OCI-LY7 (cell line): ENCODE data around the gene SSTR5. TPM values are rescaled to one million over a fixed set of nuclear protein-coding genes. Genes with fewer than 3 reads are reported as not detected.

Experiments
- BruUV-seq: library from RNA; stranded (reverse); fragments of 400-500 nt; replicated peaks from 2 replicates; lab custom pipeline; 2021; lab: Mats Ljungman, UMichigan
- CTCF ChIA-PET: fragments of 300-600 bp; sonication (Branson Sonifier 250); formaldehyde crosslinking; loops from one replicate; lab custom pipeline; 2022; ENCODE audit warnings: antibody characterized with exemption; ENCODE audit not compliant: unreplicated experiment; lab: Charles Lee
- POLR2A ChIA-PET: fragments of 300-600 bp; sonication (Branson Sonifier 250); formaldehyde crosslinking; loops from one replicate; lab custom pipeline; 2022; ENCODE audit warnings: antibody characterized with exemption; lab: Charles Lee
- DNase-seq: peaks from one replicate; pipeline ENCODE4 v3.0.0-alpha.2; 2015; ENCODE audit warnings: low spot score
- H2AFZ ChIP-seq: fragments of 200-600 bp; sonication (generic), shearing (Covaris generic); 2 replicates; pipeline ENCODE4 v1.6.1; 2014; ENCODE audit warnings: mild to moderate bottlenecking, antibody characterized with exemption, low read length, moderate library complexity
- H3K27ac ChIP-seq: fragments of 200-600 bp; sonication (generic); 2 replicates; pipeline ENCODE4 v1.5.1; 2014; ENCODE audit warnings: mixed run types, low read depth, mild to moderate bottlenecking, moderate library complexity, low read length, inconsistent platforms; ENCODE audit not compliant: poor library complexity, severe bottlenecking
- H3K36me3 ChIP-seq: fragments of 200-600 bp; sonication (generic); 2 replicates; pipeline ENCODE4 v1.6.1; 2014; ENCODE audit warnings: mild to moderate bottlenecking, antibody characterized with exemption, low read length, moderate library complexity, mixed read lengths; ENCODE audit not compliant: insufficient read depth
- H3K4me1 ChIP-seq: fragments of 200-600 bp; sonication (generic); 2 replicates; pipeline ENCODE4 v1.5.1; 2014; ENCODE audit warnings: mild to moderate bottlenecking, low read length; ENCODE audit not compliant: insufficient read depth, poor library complexity, severe bottlenecking
- H3K4me2 ChIP-seq: fragments of 200-600 bp; sonication (generic); 2 replicates; pipeline ENCODE4 v1.6.1; 2014; ENCODE audit warnings: mild to moderate bottlenecking, low read length
- H3K4me3 ChIP-seq: fragments of 200-600 bp; sonication (generic); 2 replicates; pipeline ENCODE4 v1.5.1; 2014; ENCODE audit warnings: mild to moderate bottlenecking, low read depth, low read length; ENCODE audit not compliant: poor library complexity, severe bottlenecking
- H3K79me2 ChIP-seq: fragments of 200-600 bp; sonication (generic); 2 replicates; pipeline ENCODE4 v1.6.1; 2016; ENCODE audit warnings: low read depth, mild to moderate bottlenecking, low read length, moderate library complexity, mixed read lengths; ENCODE audit not compliant: insufficient read depth
- H3K9me2 ChIP-seq: fragments of 200-600 bp; sonication (generic); 2 replicates; pipeline ENCODE4 v1.6.1; 2016; ENCODE audit warnings: mild to moderate bottlenecking, low read length, mixed read lengths; ENCODE audit not compliant: insufficient read depth
- H3K9me3 ChIP-seq: fragments of 200-600 bp; sonication (generic); 2 replicates; pipeline ENCODE4 v1.6.1; 2014; ENCODE audit warnings: mild to moderate bottlenecking, mixed run types, low read length, mixed read lengths
- H4K20me1 ChIP-seq: fragments of 200-600 bp; sonication (generic); 2 replicates; pipeline ENCODE4 v1.6.1; 2014; ENCODE audit warnings: mild to moderate bottlenecking, antibody characterized with exemption, low read length, moderate library complexity, mixed read lengths; ENCODE audit not compliant: insufficient read depth
- CTCF ChIP-seq: fragments of 200-600 bp; sonication (generic); conservative IDR thresholded peaks from 2 replicates; pipeline ENCODE4 v1.5.1; 2014; ENCODE audit warnings: mild to moderate bottlenecking, antibody characterized with exemption, low read length, moderate library complexity, mixed read lengths
- EZH2phosphoT487 ChIP-seq: fragments of 200-600 bp; sonication (generic); IDR thresholded peaks from 2 replicates; pipeline ENCODE4 v1.6.1; 2018; ENCODE audit warnings: low read depth, borderline replicate concordance, mild to moderate bottlenecking, mixed run types, antibody characterized with exemption, low read length, moderate library complexity, mixed read lengths
- intact Hi-C: fragments of 100-400 bp; cut with micrococcal nuclease; formaldehyde crosslinking; loops from one replicate; pipeline ENCODE4 v1.10.0; 2022; ENCODE audit not compliant: unreplicated experiment
- total RNA-seq, 2 experiments: library from RNA; depleted of rRNA in 1 of 2; stranded (reverse); fragments of >200 nt in 1 of 2; shearing (Covaris generic) in 1 of 2; gene quantifications; 2 replicates each; pipeline ENCODE4 v1.2.3, GENCODE V29; 2014 to 2022

SSTR5 gene
- total RNA-seq, 2 experiments from 2014 or later, result not detected

- no peak overlapping the region for H3K27ac ChIP-seq
- no peak overlapping the region for H2AFZ ChIP-seq
- no peaks in the 10 kb centered on the region for H3K79me2 ChIP-seq
- TF ChIP-seq CTCF, result no peak
- no peak for TF ChIP-seq EZH2phosphoT487
- 0 out of 2 replicates have a peak, but pooled peaks cover 4% of the 10 kb centered on the region for H3K9me3 ChIP-seq
- no peaks in the 10 kb centered on the region for H3K36me3 ChIP-seq
- BruUV-seq, result no TSS peak
- intact Hi-C loops, result no loop called here
- POLR2A ChIA-PET, result no interaction called here
- no peak overlapping the region for H3K4me3 ChIP-seq
- no peaks in the 10 kb centered on the region for H4K20me1 ChIP-seq
- H3K4me2 ChIP-seq, result no peak overlapping the region
- DNase-seq, result peak; percentile 23
- H3K4me1 ChIP-seq, result no peaks in the 10 kb centered on the region
- no peaks in the 10 kb centered on the region for H3K9me2 ChIP-seq
- CTCF ChIA-PET, result no interaction called here
Measured at GRCh38 chr16:1093284-1094123, 21.0 kb downstream of the SSTR5 start.

- Histone ChIP-seq H3K9me3 (0 out of 2 replicates have a peak, but pooled peaks cover 4% of the 10 kb centered on the region), H3K4me3 (no peak overlapping the region), H3K79me2 (no peaks in the 10 kb centered on the region), H3K9me2 (no peaks in the 10 kb centered on the region), H3K27ac (no peak overlapping the region), H2AFZ (no peak overlapping the region), H4K20me1 (no peaks in the 10 kb centered on the region), H3K36me3 (no peaks in the 10 kb centered on the region), H3K4me1 (no peaks in the 10 kb centered on the region), H3K4me2 (no peak overlapping the region)
- TF ChIP-seq EZH2phosphoT487 (no peak), CTCF (no peak)
- POLR2A ChIA-PET, result no interaction called here
- no peak for DNase-seq
- no TSS peak for BruUV-seq
- intact Hi-C loops, result no loop called here
- CTCF ChIA-PET, result no interaction called here
Measured at GRCh38 chr16:1094124-1094479, 21.6 kb downstream of the SSTR5 start.
